GM21360 (cell line): Measurements from ENCODE around the gene GPSM1.

ENCODE experiments used
- ATAC-seq: cut with Tn5 transposase; IDR thresholded peaks from one replicate; pipeline ENCODE4 v1.9.1; 2021; ENCODE audit warnings: mild to moderate bottlenecking, moderate library complexity; ENCODE audit not compliant: unreplicated experiment

The GPSM1 gene

GRCh38 chr9:136372561-136373299, 45.4 kb downstream of the GPSM1 start:
- ATAC-seq, result no peak

- no peak for ATAC-seq
Observed at GRCh38 chr9:136373300-136374182, 46.2 kb downstream of the GPSM1 start, which contains the start of gene CARD9. CARD9 (minus strand) TSS chr9:136373669; CDS start chr9:136372078, 1,591 bp downstream.

GRCh38 chr9:136374183-136374575, 46.8 kb downstream of the GPSM1 start:
- ATAC-seq, result no peak

- ATAC-seq, result no peak
Observed at GRCh38 chr9:136375096-136375495, 47.8 kb downstream of the GPSM1 start.

GRCh38 chr9:136376457-136376856, 49.1 kb downstream of the GPSM1 start:
- ATAC-seq, result no peak

- ATAC-seq, result no peak
Observed at GRCh38 chr9:136377341-136378169, 50.2 kb downstream of the GPSM1 start.

- no peak for ATAC-seq
Observed at GRCh38 chr9:136378170-136379002, 51.0 kb downstream of the GPSM1 start.

GRCh38 chr9:136379003-136379287, 51.6 kb downstream of the GPSM1 start:
- ATAC-seq, result no peak

GRCh38 chr9:136379401-136379800, 52.1 kb downstream of the GPSM1 start:
- ATAC-seq, result no peak

- no peak for ATAC-seq
Observed at GRCh38 chr9:136379891-136380290, 52.6 kb downstream of the GPSM1 start.

GRCh38 chr9:136380381-136380780, 53.0 kb downstream of the GPSM1 start:
- no peak for ATAC-seq

- ATAC-seq, result no peak
Observed at GRCh38 chr9:136381311-136381710, 54.0 kb downstream of the GPSM1 start.

GRCh38 chr9:136381966-136382513, 54.7 kb downstream of the GPSM1 start:
- ATAC-seq, result no peak

GRCh38 chr9:136383436-136383835, 56.1 kb downstream of the GPSM1 start:
- ATAC-seq, result no peak

GRCh38 chr9:136385015-136385414, 57.7 kb downstream of the GPSM1 start:
- no peak for ATAC-seq

GRCh38 chr9:136386018-136386417, 58.7 kb downstream of the GPSM1 start:
- ATAC-seq, result no peak

GRCh38 chr9:136387217-136387616, 59.9 kb downstream of the GPSM1 start:
- no peak for ATAC-seq

- no peak for ATAC-seq
Observed at GRCh38 chr9:136389396-136389795, 62.1 kb downstream of the GPSM1 start.

- ATAC-seq, result no peak
Observed at GRCh38 chr9:136391737-136392537, 64.6 kb downstream of the GPSM1 start.
